Osteoblast (primary cell): ENCODE measurements around the gene SCRN2. TPM values are rescaled to one million over a fixed set of nuclear protein-coding genes. Genes with fewer than 3 reads are reported as not detected.

Experiments used
- DNase-seq: peaks from one replicate; pipeline ENCODE4 v3.0.0; 2011; ENCODE audit warnings: low spot score, mixed read lengths; ENCODE audit not compliant: insufficient read length; ENCODE audit errors: missing footprints
- H2AFZ ChIP-seq: 2 replicates; pipeline ENCODE4 v1.6.0; 2011; ENCODE audit warnings: mild to moderate bottlenecking, low read length
- H3K27ac ChIP-seq: 2 replicates; pipeline ENCODE4 v1.5.1; 2011; ENCODE audit warnings: mild to moderate bottlenecking, low read depth, low read length, moderate library complexity
- H3K27me3 ChIP-seq: 2 replicates; pipeline ENCODE4 v1.6.0; 2012; ENCODE audit warnings: mild to moderate bottlenecking, control low read depth, inconsistent platforms, low read length, moderate library complexity; ENCODE audit not compliant: insufficient read depth
- H3K36me3 ChIP-seq: 2 replicates; pipeline ENCODE4 v1.5.1; 2011; ENCODE audit warnings: mild to moderate bottlenecking, low read length, control low read depth, moderate library complexity; ENCODE audit not compliant: insufficient read depth
- H3K4me1 ChIP-seq: 2 replicates; pipeline ENCODE4 v1.5.1; 2011; ENCODE audit warnings: mild to moderate bottlenecking, low read length, control low read depth, moderate library complexity; ENCODE audit not compliant: insufficient read depth
- H3K4me2 ChIP-seq: 2 replicates; pipeline ENCODE4 v1.6.0; 2011; ENCODE audit warnings: mild to moderate bottlenecking, low read length; ENCODE audit not compliant: insufficient read depth
- H3K4me3 ChIP-seq: fragments of 200-600 bp; sonication (generic); 3 replicates; pipeline ENCODE4 v1.5.1; 2012; ENCODE audit warnings: mild to moderate bottlenecking, low read length, inconsistent platforms; ENCODE audit not compliant: insufficient read depth
- H3K79me2 ChIP-seq: 2 replicates; pipeline ENCODE4 v1.6.0; 2012; ENCODE audit warnings: mild to moderate bottlenecking, low read length, control low read depth, inconsistent platforms; ENCODE audit not compliant: insufficient read depth
- H3K9me3 ChIP-seq: 2 replicates; pipeline ENCODE4 v1.5.1; 2011; ENCODE audit warnings: low read depth, low read length, control low read depth
- H4K20me1 ChIP-seq: 2 replicates; pipeline ENCODE4 v1.6.0; 2012; ENCODE audit warnings: mild to moderate bottlenecking, low read length, control low read depth; ENCODE audit not compliant: insufficient read depth
- total RNA-seq: library from RNA; depleted of rRNA; stranded (reverse); fragments of >200 nt; gene quantifications from 2 replicates; pipeline ENCODE4 v1.2.3, GENCODE V29; 2012
- TF ChIP-seq, protein P1 (sequence below): IDR thresholded peaks from 2 replicates; pipeline ENCODE4 v1.5.1; 2011; ENCODE audit warnings: mild to moderate bottlenecking, low read depth, low read length, moderate library complexity; ENCODE audit errors: extremely low read depth

Gene SCRN2
- total RNA-seq, 1 donor: 42.7 TPM

DNA sequence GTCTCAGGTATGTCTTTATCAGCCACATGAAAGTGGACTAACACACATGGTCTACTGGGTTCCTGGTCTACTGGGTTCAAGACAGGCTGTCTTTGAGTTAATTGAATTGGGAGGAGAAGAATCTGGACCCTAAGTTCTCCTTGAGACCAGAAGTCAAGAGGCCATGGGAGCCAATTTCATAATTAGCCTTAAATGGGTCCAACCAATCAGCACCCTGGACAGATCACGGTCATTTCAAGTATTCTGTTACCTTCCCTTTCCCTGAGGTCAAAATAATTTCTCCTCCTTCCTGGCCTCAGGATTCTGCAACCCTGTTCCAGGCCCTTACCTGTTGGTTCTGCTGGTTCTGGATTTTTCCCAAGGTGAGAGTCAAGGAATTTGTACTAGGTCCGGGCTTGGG lies 43.3 kb downstream of the SCRN2 start:
- H2AFZ ChIP-seq: no peak overlapping the region
- H3K4me1 ChIP-seq: no peaks in the 10 kb centered on the region
- no peak overlapping the region for H3K4me3 ChIP-seq
- no peaks in the 10 kb centered on the region for H3K79me2 ChIP-seq
- peaks cover 37% of the 10 kb centered on the region for H3K27me3 ChIP-seq
- H3K36me3 ChIP-seq: no peaks in the 10 kb centered on the region
- H3K9me3 ChIP-seq: no peaks in the 10 kb centered on the region
- H3K4me2 ChIP-seq: no peak overlapping the region
- H4K20me1 ChIP-seq: no peaks in the 10 kb centered on the region
- DNase-seq: no peak
- no peak overlapping the region for H3K27ac ChIP-seq
- TF ChIP-seq, protein P1, sequence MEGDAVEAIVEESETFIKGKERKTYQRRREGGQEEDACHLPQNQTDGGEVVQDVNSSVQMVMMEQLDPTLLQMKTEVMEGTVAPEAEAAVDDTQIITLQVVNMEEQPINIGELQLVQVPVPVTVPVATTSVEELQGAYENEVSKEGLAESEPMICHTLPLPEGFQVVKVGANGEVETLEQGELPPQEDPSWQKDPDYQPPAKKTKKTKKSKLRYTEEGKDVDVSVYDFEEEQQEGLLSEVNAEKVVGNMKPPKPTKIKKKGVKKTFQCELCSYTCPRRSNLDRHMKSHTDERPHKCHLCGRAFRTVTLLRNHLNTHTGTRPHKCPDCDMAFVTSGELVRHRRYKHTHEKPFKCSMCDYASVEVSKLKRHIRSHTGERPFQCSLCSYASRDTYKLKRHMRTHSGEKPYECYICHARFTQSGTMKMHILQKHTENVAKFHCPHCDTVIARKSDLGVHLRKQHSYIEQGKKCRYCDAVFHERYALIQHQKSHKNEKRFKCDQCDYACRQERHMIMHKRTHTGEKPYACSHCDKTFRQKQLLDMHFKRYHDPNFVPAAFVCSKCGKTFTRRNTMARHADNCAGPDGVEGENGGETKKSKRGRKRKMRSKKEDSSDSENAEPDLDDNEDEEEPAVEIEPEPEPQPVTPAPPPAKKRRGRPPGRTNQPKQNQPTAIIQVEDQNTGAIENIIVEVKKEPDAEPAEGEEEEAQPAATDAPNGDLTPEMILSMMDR: no peak

DNA sequence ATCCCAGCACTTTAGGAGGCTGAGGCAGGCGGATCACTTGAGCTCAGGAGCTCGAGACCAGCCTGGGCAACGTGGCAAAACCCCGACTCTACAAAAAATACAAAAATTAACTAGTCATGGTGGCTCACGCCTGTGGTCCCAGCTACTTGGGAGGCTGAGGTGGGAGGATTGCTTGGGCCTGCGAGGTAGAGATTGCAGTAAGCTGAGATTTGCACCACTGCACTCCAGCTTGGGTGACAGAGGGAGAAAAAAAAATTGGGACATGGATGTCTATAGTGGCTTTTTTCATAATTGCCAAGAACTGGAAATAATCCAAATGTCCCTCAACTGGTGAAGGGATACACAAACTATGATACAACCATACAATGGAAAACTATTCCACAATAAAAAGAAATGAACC lies 48.1 kb downstream of the SCRN2 start:
- Histone ChIP-seq H3K4me2 (no peak overlapping the region), H3K79me2 (no peaks in the 10 kb centered on the region), H3K4me1 (peaks cover 3% of the 10 kb centered on the region), H4K20me1 (no peaks in the 10 kb centered on the region), H2AFZ (no peak overlapping the region), H3K9me3 (no peaks in the 10 kb centered on the region), H3K36me3 (no peaks in the 10 kb centered on the region), H3K4me3 (no peak overlapping the region), H3K27me3 (peaks cover 71% of the 10 kb centered on the region), H3K27ac (no peak overlapping the region)
- TF ChIP-seq, protein P1: no peak
- no peak for DNase-seq

DNA sequence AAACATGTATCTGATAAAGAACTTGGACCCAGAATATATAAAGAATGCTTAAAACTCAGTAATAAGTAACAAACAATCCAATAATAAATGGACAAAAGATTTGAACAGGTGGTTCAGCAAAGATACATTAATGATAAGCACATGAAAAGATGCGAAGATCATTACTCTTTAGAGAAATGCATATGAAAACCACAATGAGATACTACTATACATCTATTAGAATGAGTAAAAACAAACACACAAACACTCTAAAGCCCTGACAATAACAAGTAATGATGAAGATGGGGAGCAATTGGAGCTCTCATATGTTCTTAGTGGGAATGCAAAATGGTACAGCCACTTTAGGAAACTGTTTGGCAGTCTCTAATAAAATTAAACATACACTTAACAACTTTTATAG lies 48.6 kb downstream of the SCRN2 start:
- H3K79me2 ChIP-seq: no peaks in the 10 kb centered on the region

DNA sequence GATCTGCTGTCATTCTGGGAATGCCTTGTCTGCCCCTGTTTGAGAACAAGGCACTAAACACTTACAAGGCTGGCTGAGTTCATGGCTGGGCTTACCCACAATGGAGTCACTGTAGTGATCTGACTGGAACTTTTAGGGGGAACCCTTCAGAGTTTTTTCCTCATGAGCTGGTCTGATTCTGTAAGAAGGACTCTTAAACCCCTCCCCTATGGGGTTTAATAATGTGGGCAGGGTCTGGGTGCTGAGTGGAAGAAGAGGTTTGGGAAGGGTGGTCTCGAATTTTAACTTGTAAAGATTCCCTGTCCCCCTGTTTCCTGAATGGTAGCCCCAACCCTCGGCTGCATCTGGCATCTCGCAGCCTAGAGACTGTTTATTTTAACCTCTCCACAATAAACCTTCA lies 50.0 kb downstream of the SCRN2 start:
- Histone ChIP-seq H3K4me3 (no peak overlapping the region), H3K27ac (no peak overlapping the region), H4K20me1 (no peaks in the 10 kb centered on the region), H3K27me3 (peaks cover 75% of the 10 kb centered on the region), H2AFZ (no peak overlapping the region), H3K36me3 (no peaks in the 10 kb centered on the region), H3K4me1 (peaks cover 3% of the 10 kb centered on the region), H3K4me2 (no peak overlapping the region), H3K9me3 (no peaks in the 10 kb centered on the region), H3K79me2 (no peaks in the 10 kb centered on the region)
- DNase-seq: no peak
- TF ChIP-seq, protein P1: no peak

More for the DNA sequence above, 48.6 kb downstream of the SCRN2 start:
- Histone ChIP-seq H3K4me1 (peaks cover 3% of the 10 kb centered on the region), H3K9me3 (no peaks in the 10 kb centered on the region), H2AFZ (no peak overlapping the region), H3K27me3 (peaks cover 74% of the 10 kb centered on the region), H3K27ac (no peak overlapping the region), H3K36me3 (no peaks in the 10 kb centered on the region), H4K20me1 (no peaks in the 10 kb centered on the region), H3K4me3 (no peak overlapping the region), H3K4me2 (no peak overlapping the region)
- TF ChIP-seq, protein P1: no peak
- no peak for DNase-seq
